ENCODE results near the gene PREX1.

Gene PREX1

DNA sequence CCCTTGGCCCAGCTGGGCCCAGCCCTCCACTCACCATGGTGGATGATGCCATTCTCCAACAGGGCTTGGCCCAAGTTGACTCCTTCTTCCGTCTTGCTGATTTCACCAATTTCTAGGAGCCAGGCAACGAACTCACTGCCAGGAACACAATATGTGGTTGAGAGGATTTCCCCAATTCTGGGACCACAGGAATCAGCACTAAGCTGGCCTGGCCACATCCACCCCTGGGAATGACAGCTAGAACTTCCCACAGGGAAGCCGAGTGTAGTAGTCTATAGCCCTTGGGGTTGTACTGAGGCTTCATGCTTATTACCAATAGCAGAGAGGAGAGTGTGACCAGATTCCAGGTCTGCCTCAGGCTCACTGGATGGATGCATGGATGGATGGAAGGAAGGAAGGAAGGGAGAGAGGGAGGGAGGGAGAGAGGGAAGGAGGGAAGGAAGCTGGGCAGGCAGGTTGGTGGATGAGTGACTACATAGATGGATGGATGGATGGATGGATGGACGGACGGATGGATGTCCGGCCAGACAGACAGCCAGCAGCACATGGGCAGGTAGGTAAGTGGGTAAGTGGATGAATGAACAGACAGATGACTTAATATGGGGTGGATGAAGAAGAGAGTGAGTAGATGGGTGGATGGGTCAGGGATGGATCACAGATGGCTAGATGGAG is 146.5 kb downstream of the PREX1 start:
- no peak for ATAC-seq
- TF ChIP-seq ZNF565 (CRISPR knock-in tag; conservative IDR thresholded peaks at IDR 0.05; ENCODE audit: low read depth) (no peak), ZNF8 (CRISPR knock-in tag; IDR thresholded peaks at IDR 0.05) (no peak), OSR1 (CRISPR knock-in tag; IDR thresholded peaks at IDR 0.05) (no peak), ZFP30 (CRISPR knock-in tag; IDR thresholded peaks at IDR 0.05) (no peak), POU6F1 (CRISPR knock-in tag; IDR thresholded peaks at IDR 0.05; ENCODE audit: borderline replicate concordance, low read depth) (no peak), ARNTL (CRISPR knock-in tag; IDR thresholded peaks at IDR 0.05; ENCODE audit: borderline replicate concordance, low read depth) (no peak), ZNF70 (CRISPR knock-in tag; IDR thresholded peaks at IDR 0.05) (no peak), GLIS3 (CRISPR knock-in tag; IDR thresholded peaks at IDR 0.05) (no peak), ISL1 (CRISPR knock-in tag; IDR thresholded peaks at IDR 0.05) (no peak), BACH2 (CRISPR knock-in tag; IDR thresholded peaks at IDR 0.05; ENCODE audit: borderline replicate concordance) (no peak), SNAI2 (CRISPR knock-in tag; IDR thresholded peaks at IDR 0.05) (no peak), TOX (CRISPR knock-in tag; IDR thresholded peaks at IDR 0.05; ENCODE audit: borderline replicate concordance) (no peak), ESRRG (CRISPR knock-in tag; IDR thresholded peaks at IDR 0.05) (no peak), ZFP3 (CRISPR knock-in tag; IDR thresholded peaks at IDR 0.05) (no peak)
- TF ChIP-seq, protein P1, sequence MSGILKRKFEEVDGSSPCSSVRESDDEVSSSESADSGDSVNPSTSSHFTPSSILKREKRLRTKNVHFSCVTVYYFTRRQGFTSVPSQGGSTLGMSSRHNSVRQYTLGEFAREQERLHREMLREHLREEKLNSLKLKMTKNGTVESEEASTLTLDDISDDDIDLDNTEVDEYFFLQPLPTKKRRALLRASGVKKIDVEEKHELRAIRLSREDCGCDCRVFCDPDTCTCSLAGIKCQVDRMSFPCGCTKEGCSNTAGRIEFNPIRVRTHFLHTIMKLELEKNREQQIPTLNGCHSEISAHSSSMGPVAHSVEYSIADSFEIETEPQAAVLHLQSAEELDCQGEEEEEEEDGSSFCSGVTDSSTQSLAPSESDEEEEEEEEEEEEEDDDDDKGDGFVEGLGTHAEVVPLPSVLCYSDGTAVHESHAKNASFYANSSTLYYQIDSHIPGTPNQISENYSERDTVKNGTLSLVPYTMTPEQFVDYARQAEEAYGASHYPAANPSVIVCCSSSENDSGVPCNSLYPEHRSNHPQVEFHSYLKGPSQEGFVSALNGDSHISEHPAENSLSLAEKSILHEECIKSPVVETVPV (CRISPR knock-in tag; IDR thresholded peaks at IDR 0.05), result no peak
- TF ChIP-seq, protein P2, sequence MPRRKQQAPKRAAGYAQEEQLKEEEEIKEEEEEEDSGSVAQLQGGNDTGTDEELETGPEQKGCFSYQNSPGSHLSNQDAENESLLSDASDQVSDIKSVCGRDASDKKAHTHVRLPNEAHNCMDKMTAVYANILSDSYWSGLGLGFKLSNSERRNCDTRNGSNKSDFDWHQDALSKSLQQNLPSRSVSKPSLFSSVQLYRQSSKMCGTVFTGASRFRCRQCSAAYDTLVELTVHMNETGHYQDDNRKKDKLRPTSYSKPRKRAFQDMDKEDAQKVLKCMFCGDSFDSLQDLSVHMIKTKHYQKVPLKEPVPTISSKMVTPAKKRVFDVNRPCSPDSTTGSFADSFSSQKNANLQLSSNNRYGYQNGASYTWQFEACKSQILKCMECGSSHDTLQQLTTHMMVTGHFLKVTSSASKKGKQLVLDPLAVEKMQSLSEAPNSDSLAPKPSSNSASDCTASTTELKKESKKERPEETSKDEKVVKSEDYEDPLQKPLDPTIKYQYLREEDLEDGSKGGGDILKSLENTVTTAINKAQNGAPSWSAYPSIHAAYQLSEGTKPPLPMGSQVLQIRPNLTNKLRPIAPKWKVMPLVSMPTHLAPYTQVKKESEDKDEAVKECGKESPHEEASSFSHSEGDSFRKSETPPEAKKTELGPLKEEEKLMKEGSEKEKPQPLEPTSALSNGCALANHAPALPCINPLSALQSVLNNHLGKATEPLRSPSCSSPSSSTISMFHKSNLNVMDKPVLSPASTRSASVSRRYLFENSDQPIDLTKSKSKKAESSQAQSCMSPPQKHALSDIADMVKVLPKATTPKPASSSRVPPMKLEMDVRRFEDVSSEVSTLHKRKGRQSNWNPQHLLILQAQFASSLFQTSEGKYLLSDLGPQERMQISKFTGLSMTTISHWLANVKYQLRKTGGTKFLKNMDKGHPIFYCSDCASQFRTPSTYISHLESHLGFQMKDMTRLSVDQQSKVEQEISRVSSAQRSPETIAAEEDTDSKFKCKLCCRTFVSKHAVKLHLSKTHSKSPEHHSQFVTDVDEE (CRISPR knock-in tag; IDR thresholded peaks at IDR 0.05), result no peak

GRCh38 chr20:48680650-48681049 is 147.1 kb downstream of the PREX1 start:
- no peak for ATAC-seq

More at GRCh38 chr20:48680650-48681049, 147.1 kb downstream of the PREX1 start:
- no peak for TF ChIP-seq POU6F1 (CRISPR knock-in tag; IDR thresholded peaks at IDR 0.05; ENCODE audit: borderline replicate concordance, low read depth)
- no peak for TF ChIP-seq PPARA (CRISPR knock-in tag; IDR thresholded peaks at IDR 0.05; ENCODE audit: borderline replicate concordance)
- TF ChIP-seq CSDC2 (CRISPR knock-in tag; IDR thresholded peaks at IDR 0.05), result no peak
- TF ChIP-seq ZC3H10 (CRISPR knock-in tag; IDR thresholded peaks at IDR 0.05), result no peak
- TF ChIP-seq, protein P1 (CRISPR knock-in tag; IDR thresholded peaks at IDR 0.05), result no peak
- no peak for TF ChIP-seq PATZ1 (CRISPR knock-in tag; IDR thresholded peaks at IDR 0.05; ENCODE audit: borderline replicate concordance)
- TF ChIP-seq BACH2 (CRISPR knock-in tag; IDR thresholded peaks at IDR 0.05; ENCODE audit: borderline replicate concordance), result no peak
- TF ChIP-seq ZNF8 (CRISPR knock-in tag; IDR thresholded peaks at IDR 0.05), result no peak
- no peak for TF ChIP-seq SNAI2 (CRISPR knock-in tag; IDR thresholded peaks at IDR 0.05)
- TF ChIP-seq ZNF70 (CRISPR knock-in tag; IDR thresholded peaks at IDR 0.05), result no peak
- no peak for TF ChIP-seq CREB5 (CRISPR knock-in tag; IDR thresholded peaks at IDR 0.05; ENCODE audit: low read depth)
- TF ChIP-seq TCF4 (CRISPR knock-in tag; IDR thresholded peaks at IDR 0.05; ENCODE audit: borderline replicate concordance), result no peak
- no peak for TF ChIP-seq ISL1 (CRISPR knock-in tag; IDR thresholded peaks at IDR 0.05)
- TF ChIP-seq TOX (CRISPR knock-in tag; IDR thresholded peaks at IDR 0.05; ENCODE audit: borderline replicate concordance), result no peak
- no peak for TF ChIP-seq GLIS3 (CRISPR knock-in tag; IDR thresholded peaks at IDR 0.05)
- TF ChIP-seq ZFP30 (CRISPR knock-in tag; IDR thresholded peaks at IDR 0.05), result no peak
- no peak for TF ChIP-seq ZNF565 (CRISPR knock-in tag; conservative IDR thresholded peaks at IDR 0.05; ENCODE audit: low read depth)
- TF ChIP-seq, protein P2 (CRISPR knock-in tag; IDR thresholded peaks at IDR 0.05), result no peak
- TF ChIP-seq ESRRG (CRISPR knock-in tag; IDR thresholded peaks at IDR 0.05), result no peak
